H9 (cell line): ENCODE data around the gene CTNNA3. TPM values are rescaled to one million over a fixed set of nuclear protein-coding genes. Genes with fewer than 3 reads are reported as not detected.

Experiments
- DNase-seq: peaks from one replicate; pipeline ENCODE4 v3.0.0-alpha.2; 2017
- H2AFZ ChIP-seq: one replicate; pipeline ENCODE4 v1.6.1; 2013; ENCODE audit warnings: mild to moderate bottlenecking, low read length, control low read depth, moderate library complexity
- H2AK5ac ChIP-seq: 2 replicates; pipeline ENCODE4 v1.6.1; 2013; ENCODE audit warnings: low read length, control low read depth, mixed read lengths; ENCODE audit not compliant: insufficient read length
- H2BK120ac ChIP-seq: one replicate; pipeline ENCODE4 v1.6.1; 2013; ENCODE audit warnings: low read depth, mild to moderate bottlenecking, low read length, control low read depth, inconsistent platforms; ENCODE audit not compliant: poor library complexity, severe bottlenecking
- H2BK12ac ChIP-seq: 2 replicates; pipeline ENCODE4 v1.6.1; 2013; ENCODE audit warnings: low read length, control low read depth, mixed read lengths, low read depth; ENCODE audit not compliant: insufficient read length
- H2BK15ac ChIP-seq: 2 replicates; pipeline ENCODE4 v1.6.1; 2013; ENCODE audit warnings: low read depth, low read length, control low read depth
- H2BK20ac ChIP-seq: one replicate; pipeline ENCODE4 v1.6.1; 2013; ENCODE audit warnings: low read depth, mild to moderate bottlenecking, low read length, control low read depth, inconsistent platforms; ENCODE audit not compliant: poor library complexity, severe bottlenecking
- H2BK5ac ChIP-seq: 2 replicates; pipeline ENCODE4 v1.6.1; 2013; ENCODE audit warnings: low read length, control low read depth, mixed read lengths; ENCODE audit not compliant: insufficient read length
- H3K14ac ChIP-seq: 2 replicates; pipeline ENCODE4 v1.6.1; 2013; ENCODE audit warnings: low read length, control low read depth; ENCODE audit not compliant: insufficient read depth
- H3K18ac ChIP-seq: 2 replicates; pipeline ENCODE4 v1.6.1; 2013; ENCODE audit warnings: low read depth, mild to moderate bottlenecking, mixed read lengths, low read length, control low read depth; ENCODE audit not compliant: insufficient read length
- H3K23ac ChIP-seq: 2 replicates; pipeline ENCODE4 v1.6.1; 2013; ENCODE audit warnings: low read length, control low read depth, mixed read lengths, low read depth; ENCODE audit not compliant: insufficient read length
- H3K23me2 ChIP-seq: 2 replicates; pipeline ENCODE4 v1.6.1; 2013; ENCODE audit warnings: low read depth, mild to moderate bottlenecking, mixed read lengths, low read length, control low read depth; ENCODE audit not compliant: insufficient read length, poor library complexity, severe bottlenecking
- H3K27ac ChIP-seq: 2 replicates; pipeline ENCODE4 v1.5.1; 2013; ENCODE audit warnings: low read length, control low read depth, mixed read lengths, low read depth; ENCODE audit not compliant: insufficient read length
- H3K27me3 ChIP-seq: 2 replicates; pipeline ENCODE4 v1.6.1; 2013; ENCODE audit warnings: low read length, control low read depth, inconsistent platforms; ENCODE audit not compliant: insufficient read depth
- H3K4ac ChIP-seq: 2 replicates; pipeline ENCODE4 v1.6.1; 2013; ENCODE audit warnings: low read depth, mild to moderate bottlenecking, control low read depth, inconsistent platforms, low read length, moderate library complexity
- H3K4me1 ChIP-seq: 2 replicates; pipeline ENCODE4 v1.6.1; 2013; ENCODE audit warnings: low read length, control low read depth, inconsistent platforms; ENCODE audit not compliant: insufficient read depth
- H3K4me2 ChIP-seq: 2 replicates; pipeline ENCODE4 v1.6.1; 2013; ENCODE audit warnings: low read length, control low read depth, mixed read lengths; ENCODE audit not compliant: insufficient read length, insufficient read depth
- H3K56ac ChIP-seq: 2 replicates; pipeline ENCODE4 v1.6.1; 2013; ENCODE audit warnings: low read depth, mild to moderate bottlenecking, mixed read lengths, low read length, control low read depth; ENCODE audit not compliant: insufficient read length
- H3K79me1 ChIP-seq: 2 replicates; pipeline ENCODE4 v1.6.1; 2013; ENCODE audit warnings: low read depth, mild to moderate bottlenecking, moderate library complexity, low read length, control low read depth, inconsistent platforms; ENCODE audit not compliant: insufficient read depth, poor library complexity, severe bottlenecking
- H3K79me2 ChIP-seq: 2 replicates; pipeline ENCODE4 v1.6.1; 2013; ENCODE audit warnings: low read length, control low read depth, inconsistent platforms; ENCODE audit not compliant: insufficient read depth
- H3K9ac ChIP-seq: 2 replicates; pipeline ENCODE4 v1.6.1; 2013; ENCODE audit warnings: low read length, control low read depth, mixed read lengths; ENCODE audit not compliant: insufficient read length; ENCODE audit errors: extremely low read depth
- H3K9me3 ChIP-seq: one replicate; pipeline ENCODE4 v1.6.1; 2013; ENCODE audit warnings: low read depth, low read length, inconsistent platforms; ENCODE audit not compliant: control insufficient read depth
- H3T11ph ChIP-seq: one replicate; pipeline ENCODE4 v1.6.1; 2013; ENCODE audit warnings: mild to moderate bottlenecking, low read length, control low read depth, inconsistent platforms
- H4K20me1 ChIP-seq: one replicate; pipeline ENCODE4 v1.6.1; 2013; ENCODE audit not compliant: control insufficient read depth, insufficient read length, insufficient read depth
- H4K5ac ChIP-seq: 2 replicates; pipeline ENCODE4 v1.6.1; 2013; ENCODE audit warnings: low read depth, mild to moderate bottlenecking, mixed read lengths, low read length, control low read depth; ENCODE audit not compliant: insufficient read length
- H4K8ac ChIP-seq: replicated peaks from 2 replicates; pipeline ENCODE4 v1.6.1; 2013; ENCODE audit warnings: low read length, control low read depth, mixed read lengths, low read depth; ENCODE audit not compliant: insufficient read length
- H4K91ac ChIP-seq: 2 replicates; pipeline ENCODE4 v1.6.1; 2013; ENCODE audit warnings: low read depth, mild to moderate bottlenecking, moderate library complexity, mixed read lengths, low read length, control low read depth; ENCODE audit not compliant: insufficient read length
- H3K27ac Mint-ChIP-seq, 3 experiments: 2 replicates in 2 of 3; 3 replicates in 1 of 3; pipeline ENCODE4 v1.8.0; 2020 to 2021; ENCODE audit warnings: mixed read lengths in 3 of 3, mild to moderate bottlenecking in 1 of 3, moderate library complexity in 1 of 3
- H3K27me3 Mint-ChIP-seq: 2 replicates; pipeline ENCODE4 v1.8.0; 2021; ENCODE audit warnings: low read depth, mild to moderate bottlenecking, moderate library complexity, mixed read lengths
- H3K36me3 Mint-ChIP-seq, 3 experiments: 2 replicates in 2 of 3; 3 replicates in 1 of 3; pipeline ENCODE4 v1.8.0; 2020 to 2021; ENCODE audit warnings: low read depth in 3 of 3, mixed read lengths in 3 of 3; ENCODE audit not compliant: insufficient read depth in 1 of 3
- H3K4me1 Mint-ChIP-seq, 2 experiments: 2 replicates each; pipeline ENCODE4 v1.8.0; 2020; ENCODE audit warnings: mixed read lengths in 2 of 2
- H3K4me3 Mint-ChIP-seq, 2 experiments: 2 replicates in 1 of 2; 3 replicates in 1 of 2; pipeline ENCODE4 v1.8.0; 2020 to 2021; ENCODE audit warnings: mild to moderate bottlenecking in 2 of 2, mixed read lengths in 2 of 2, moderate library complexity in 1 of 2
- H3K9me3 Mint-ChIP-seq, 2 experiments: 2 replicates in 1 of 2; 3 replicates in 1 of 2; pipeline ENCODE4 v1.8.0; 2020; ENCODE audit warnings: mild to moderate bottlenecking in 2 of 2, mixed read lengths in 2 of 2, moderate library complexity in 1 of 2
- CTCF ChIP-seq: fragments of 200-600 bp; sonication (generic); conservative IDR thresholded peaks from 3 replicates; pipeline ENCODE4 v1.8.0; 2021; ENCODE audit warnings: antibody characterized with exemption, mild to moderate bottlenecking
- total RNA-seq: library from RNA; stranded (reverse); gene quantifications from 2 replicates; pipeline ENCODE4 v1.2.1, GENCODE V29; 2021

Gene CTNNA3
- total RNA-seq, 1 experiment from 2014 or later, result 3.3 TPM

- Histone ChIP-seq H2BK12ac (no peak overlapping the region), H2BK15ac (no peak overlapping the region), H3K18ac (no peak overlapping the region), H2BK120ac (no peak overlapping the region), H2BK20ac (no peak overlapping the region), H3K9me3 (no peaks in the 10 kb centered on the region), H3K9ac (no peak overlapping the region), H4K20me1 (no peaks in the 10 kb centered on the region), H3K4me2 (no peak overlapping the region), H3K23ac (no peak overlapping the region), H4K8ac (no peak overlapping the region), H3K4me1 (no peaks in the 10 kb centered on the region), H4K91ac (no peak overlapping the region), H2AK5ac (no peak overlapping the region), H3K27me3 (no peaks in the 10 kb centered on the region), H3K79me1 (no peaks in the 10 kb centered on the region), H3K27ac (no peak overlapping the region), H3T11ph (no peak overlapping the region), H4K5ac (no peak overlapping the region), H3K56ac (no peak overlapping the region), H2BK5ac (no peak overlapping the region), H3K23me2 (no peaks in the 10 kb centered on the region), H2AFZ (no peak overlapping the region), H3K79me2 (no peaks in the 10 kb centered on the region), H3K14ac (no peak overlapping the region), H3K4ac (no peak overlapping the region)
- Mint-ChIP-seq H3K4me1 (no peaks in the 10 kb centered on the region; a peak in 1 of 4 replicates), H3K36me3 (no peaks in the 10 kb centered on the region), H3K27me3 (no peaks in the 10 kb centered on the region), H3K4me3 (no peak overlapping the region), H3K9me3 (no peaks in the 10 kb centered on the region; a peak in 1 of 5 replicates), H3K27ac (no peak overlapping the region)
- no peak for TF ChIP-seq CTCF
- DNase-seq, result no peak
These were observed 1073.9 kb downstream of the CTNNA3 start for GRCh38 chr10:66622050-66622449.
